A549 treated with dexamethasone at 1 μM for 4 hours (cell line): ENCODE measurements around the gene HDAC5. TPM values are rescaled to one million over a fixed set of nuclear protein-coding genes. Genes with fewer than 3 reads are reported as not detected.

Source experiments
- total RNA-seq: library from RNA; stranded (reverse); fragments of 200-300 nt; extraction: Qiagen RNA extraction; gene quantifications from 5 replicates; pipeline ENCODE4 v1.2.3, GENCODE V29; 2022

The HDAC5 gene
- total RNA-seq, result 13.5 to 16.0 TPM (median 13.7 TPM) in 5 replicates

GRCh38 chr17:44123356-44124117, at the start of gene HDAC5:
Gene HDAC5 (minus strand): TSS chr17:44123641. CDS start chr17:44117515, 6,126 bp downstream.

GRCh38 chr17:44170499-44171201, 47.2 kb upstream of the HDAC5 start, which contains the start of gene ASB16:
Gene ASB16 (plus strand): TSS chr17:44170704. CDS start chr17:44170790, 86 bp downstream.

GRCh38 chr17:44070455-44071197, 52.8 kb downstream of the HDAC5 start, which contains the start of gene G6PC3:
Gene G6PC3 (plus strand): TSS chr17:44070735. CDS start chr17:44070966, 231 bp downstream.

GRCh38 chr17:44066204-44066930, 57.1 kb downstream of the HDAC5 start, which contains the start of gene LSM12:
Gene LSM12 (minus strand): TSS chr17:44066671. CDS start chr17:44066587, 84 bp downstream.

Other genes with a start within 250 kb of the HDAC5 start
- 0.82 to 1.8 TPM (median 1.4 TPM) in 5 replicates for gene MPP2, start 216.1 kb downstream of the HDAC5 start, total RNA-seq
- gene PPY, start 181.2 kb downstream of the HDAC5 start, total RNA-seq, result not detected in 5 replicates
- 0.21 TPM in 1 of 5 replicates, not detected in the others for gene PYY, start 169.7 kb downstream of the HDAC5 start, total RNA-seq
- gene NAGS, start 119.0 kb downstream of the HDAC5 start, total RNA-seq, result 1.1 to 1.8 TPM (median 1.3 TPM) in 5 replicates
- gene TMEM101, start 108.7 kb downstream of the HDAC5 start, total RNA-seq, result 24.7 to 29.9 TPM (median 27.8 TPM) in 5 replicates
- 53.5 to 59.5 TPM (median 56.0 TPM) in 5 replicates for gene LSM12, start 57.0 kb downstream of the HDAC5 start, total RNA-seq
- gene G6PC3, start 52.9 kb downstream of the HDAC5 start, total RNA-seq, result 121 to 179 TPM (median 173 TPM) in 5 replicates
- 8.4 to 11.8 TPM (median 10.5 TPM) in 5 replicates for gene HROB, start 18.3 kb upstream of the HDAC5 start, total RNA-seq
- 0.05 to 0.07 TPM (median 0.06 TPM) in 3 of 5 replicates, not detected in the others for gene ASB16, start 47.1 kb upstream of the HDAC5 start, total RNA-seq
- 32.9 to 41.2 TPM (median 39.6 TPM) in 5 replicates for gene TMUB2, start 63.3 kb upstream of the HDAC5 start, total RNA-seq
- 53.1 to 65.4 TPM (median 64.4 TPM) in 5 replicates for gene ATXN7L3, start 76.2 kb upstream of the HDAC5 start, total RNA-seq
- gene UBTF, start 96.0 kb upstream of the HDAC5 start, total RNA-seq, result 77.3 to 96.3 TPM (median 93.7 TPM) in 5 replicates
- 0.02 TPM in 2 of 5 replicates, not detected in the others for gene SLC4A1, start 144.5 kb upstream of the HDAC5 start, total RNA-seq
- gene RUNDC3A, start 185.0 kb upstream of the HDAC5 start, total RNA-seq, result 0.39 to 1.1 TPM (median 0.81 TPM) in 5 replicates
- 132 to 205 TPM (median 188 TPM) in 5 replicates for gene SLC25A39, start 201.2 kb upstream of the HDAC5 start, total RNA-seq
- 188 to 253 TPM (median 225 TPM) in 5 replicates for gene GRN, start 221.7 kb upstream of the HDAC5 start, total RNA-seq
- 2.3 to 4.2 TPM (median 3.4 TPM) in 5 replicates for gene FAM171A2, start 240.2 kb upstream of the HDAC5 start, total RNA-seq